Keratinocyte (primary cell): Measurements from ENCODE around the gene SGIP1. TPM values are rescaled to one million over a fixed set of nuclear protein-coding genes. Genes with fewer than 3 reads are reported as not detected.

Source experiments
- DNase-seq: peaks from one replicate; pipeline ENCODE4 v3.0.0-alpha.2; 2011; ENCODE audit warnings: low read depth, missing footprints, low spot score
- FAIRE-seq: peaks from 2 replicates; lab custom pipeline; 2011; peaks lifted over from hg19 to GRCh38; lab: Jason Lieb, UNC
- H2AFZ ChIP-seq: 2 replicates; pipeline ENCODE4 v1.6.0; 2012; ENCODE audit warnings: low read length, control low read depth, inconsistent platforms; ENCODE audit not compliant: control insufficient read depth
- H3K27ac ChIP-seq: 2 replicates; pipeline ENCODE4 v1.5.1; 2011; ENCODE audit warnings: low read length; ENCODE audit not compliant: control insufficient read depth, insufficient read depth
- H3K27me3 ChIP-seq: 3 replicates; pipeline ENCODE4 v1.6.0; 2011; ENCODE audit warnings: low read length; ENCODE audit not compliant: control insufficient read depth, insufficient read depth; ENCODE audit errors: extremely low read depth
- H3K36me3 ChIP-seq, 2 experiments: 2 replicates in 1 of 2; 3 replicates in 1 of 2; pipeline ENCODE4 v1.5.1; 2011; ENCODE audit warnings: low read length in 2 of 2, mild to moderate bottlenecking in 1 of 2; ENCODE audit not compliant: control insufficient read depth in 2 of 2, insufficient read depth in 2 of 2; ENCODE audit errors: extremely low read depth in 1 of 2
- H3K4me1 ChIP-seq: 3 replicates; pipeline ENCODE4 v1.5.1; 2011; ENCODE audit warnings: low read length; ENCODE audit not compliant: control insufficient read depth, insufficient read depth; ENCODE audit errors: extremely low read depth
- H3K4me2 ChIP-seq: 3 replicates; pipeline ENCODE4 v1.6.0; 2011; ENCODE audit warnings: low read depth, low read length; ENCODE audit not compliant: control insufficient read depth, insufficient read depth; ENCODE audit errors: extremely low read depth
- H3K4me3 ChIP-seq, 3 experiments: fragments of 200-600 bp in 1 of 3; sonication (generic) in 1 of 3; 2 replicates in 2 of 3; 3 replicates in 1 of 3; pipeline ENCODE4 v1.5.1; 2011 to 2016; ENCODE audit warnings: low read length in 3 of 3, mild to moderate bottlenecking in 3 of 3, control low read depth in 2 of 3, inconsistent platforms in 1 of 3, low read depth in 1 of 3, mixed read lengths in 1 of 3, mixed run types in 1 of 3, moderate library complexity in 1 of 3; ENCODE audit not compliant: control insufficient read depth in 2 of 3, insufficient read depth in 2 of 3; ENCODE audit errors: extremely low read depth in 1 of 3
- H3K79me2 ChIP-seq: 2 replicates; pipeline ENCODE4 v1.6.0; 2012; ENCODE audit warnings: low read length; ENCODE audit not compliant: control insufficient read depth, insufficient read depth
- H3K9ac ChIP-seq: 3 replicates; pipeline ENCODE4 v1.6.0; 2011; ENCODE audit warnings: low read length; ENCODE audit not compliant: control insufficient read depth, insufficient read depth; ENCODE audit errors: extremely low read depth
- H3K9me1 ChIP-seq: 3 replicates; pipeline ENCODE4 v1.6.0; 2011; ENCODE audit warnings: low read length; ENCODE audit not compliant: control insufficient read depth, insufficient read depth; ENCODE audit errors: extremely low read depth
- H3K9me3 ChIP-seq: 2 replicates; pipeline ENCODE4 v1.5.1; 2012; ENCODE audit warnings: low read depth, low read length; ENCODE audit not compliant: control insufficient read depth
- H4K20me1 ChIP-seq: 3 replicates; pipeline ENCODE4 v1.6.0; 2011; ENCODE audit warnings: low read length; ENCODE audit not compliant: control insufficient read depth, insufficient read depth; ENCODE audit errors: extremely low read depth
- EZH2 ChIP-seq: IDR thresholded peaks from one replicate; pipeline ENCODE4 v1.6.1; 2012; ENCODE audit warnings: inconsistent platforms, mild to moderate bottlenecking, low read length, moderate library complexity
- dilution Hi-C: fragments of 300-500 bp; cut with MboI; formaldehyde crosslinking; loops from one replicate; pipeline ENCODE4 v1.7.0; 2020; ENCODE audit warnings: low sequenced_read_pairs; ENCODE audit not compliant: extremely low pct_ligation_motif_present
- polyA plus RNA-seq, 5 experiments: library from polyadenylated mRNA; depleted of rRNA in 3 of 5; stranded (reverse) in 3 of 5; stranded (forward) in 1 of 5; unstranded in 1 of 5; fragments of >200 nt; gene quantifications; 1 replicate in 1 of 5; 2 replicates in 3 of 5; 3 replicates in 1 of 5; pipeline versions ENCODE4 v1.2.1 to v1.2.3, GENCODE V29; 2011 to 2012; ENCODE audit warnings: missing spikeins in 2 of 5, low read depth in 1 of 5, low replicate concordance in 1 of 5
- TF ChIP-seq, protein P1 (sequence below), 3 experiments: IDR thresholded peaks in 1 of 3; conservative IDR thresholded peaks in 1 of 3; optimal IDR thresholded peaks in 1 of 3; 2 replicates in 2 of 3; 3 replicates in 1 of 3; pipeline versions ENCODE3 to v1.5.1; 2011; ENCODE audit warnings: low read length in 3 of 3, mild to moderate bottlenecking in 3 of 3, moderate library complexity in 2 of 3, control low read depth in 1 of 3, inconsistent platforms in 1 of 3; ENCODE audit not compliant: insufficient read depth in 2 of 3; ENCODE audit errors: extremely low read depth in 1 of 3

SGIP1 gene
- polyA plus RNA-seq, 1 donor (not counting 4 experiments of a cell fraction or from before 2014, with no cell fraction given) = 0.05 TPM

GRCh38 chr1:66758241-66758755 lies 224.3 kb downstream of the SGIP1 start:
- FAIRE-seq = no peak
- dilution Hi-C loops = no loop called here

GRCh38 chr1:66760506-66760905 lies 226.6 kb downstream of the SGIP1 start:
- Histone ChIP-seq H3K4me1 (no peaks in the 10 kb centered on the region), H3K36me3 (no peaks in the 10 kb centered on the region), H3K27me3 (no peaks in the 10 kb centered on the region), H3K9me3 (no peaks in the 10 kb centered on the region), H3K79me2 (no peaks in the 10 kb centered on the region), H2AFZ (no peak overlapping the region), H3K9ac (no peak overlapping the region), H3K27ac (no peak overlapping the region), H3K4me2 (no peak overlapping the region), H3K9me1 (no peaks in the 10 kb centered on the region), H4K20me1 (no peaks in the 10 kb centered on the region), H3K4me3 (no peak overlapping the region)
- no peak for DNase-seq
- TF ChIP-seq EZH2 = no peak
- TF ChIP-seq, protein P1, sequence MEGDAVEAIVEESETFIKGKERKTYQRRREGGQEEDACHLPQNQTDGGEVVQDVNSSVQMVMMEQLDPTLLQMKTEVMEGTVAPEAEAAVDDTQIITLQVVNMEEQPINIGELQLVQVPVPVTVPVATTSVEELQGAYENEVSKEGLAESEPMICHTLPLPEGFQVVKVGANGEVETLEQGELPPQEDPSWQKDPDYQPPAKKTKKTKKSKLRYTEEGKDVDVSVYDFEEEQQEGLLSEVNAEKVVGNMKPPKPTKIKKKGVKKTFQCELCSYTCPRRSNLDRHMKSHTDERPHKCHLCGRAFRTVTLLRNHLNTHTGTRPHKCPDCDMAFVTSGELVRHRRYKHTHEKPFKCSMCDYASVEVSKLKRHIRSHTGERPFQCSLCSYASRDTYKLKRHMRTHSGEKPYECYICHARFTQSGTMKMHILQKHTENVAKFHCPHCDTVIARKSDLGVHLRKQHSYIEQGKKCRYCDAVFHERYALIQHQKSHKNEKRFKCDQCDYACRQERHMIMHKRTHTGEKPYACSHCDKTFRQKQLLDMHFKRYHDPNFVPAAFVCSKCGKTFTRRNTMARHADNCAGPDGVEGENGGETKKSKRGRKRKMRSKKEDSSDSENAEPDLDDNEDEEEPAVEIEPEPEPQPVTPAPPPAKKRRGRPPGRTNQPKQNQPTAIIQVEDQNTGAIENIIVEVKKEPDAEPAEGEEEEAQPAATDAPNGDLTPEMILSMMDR (optimal IDR thresholded peaks at IDR 0.05 in 1 of 3, IDR thresholded peaks at IDR 0.05 in 1 of 3, conservative IDR thresholded peaks at IDR 0.05 in 1 of 3; ENCODE audit: extremely low read depth in 1 of 3, insufficient read depth in 2 of 3, low read length in 3 of 3) = no peak
- FAIRE-seq = no peak
- dilution Hi-C loops = no loop called here

More at GRCh38 chr1:66758241-66758755, 224.3 kb downstream of the SGIP1 start:
- no peak for TF ChIP-seq EZH2
- TF ChIP-seq, protein P1 (optimal IDR thresholded peaks at IDR 0.05 in 1 of 3, IDR thresholded peaks at IDR 0.05 in 1 of 3, conservative IDR thresholded peaks at IDR 0.05 in 1 of 3; ENCODE audit: extremely low read depth in 1 of 3, insufficient read depth in 2 of 3, low read length in 3 of 3) = no peak
- no peak overlapping the region for H3K27ac ChIP-seq
- no peaks in the 10 kb centered on the region for H3K36me3 ChIP-seq
- no peak overlapping the region for H3K4me2 ChIP-seq
- no peak overlapping the region for H3K4me3 ChIP-seq
- no peaks in the 10 kb centered on the region for H3K4me1 ChIP-seq
- H3K9ac ChIP-seq = no peak overlapping the region
- DNase-seq = no peak
- H3K27me3 ChIP-seq = no peaks in the 10 kb centered on the region
- no peaks in the 10 kb centered on the region for H4K20me1 ChIP-seq
- no peaks in the 10 kb centered on the region for H3K9me1 ChIP-seq
- no peaks in the 10 kb centered on the region for H3K79me2 ChIP-seq
- no peak overlapping the region for H2AFZ ChIP-seq
- H3K9me3 ChIP-seq = no peaks in the 10 kb centered on the region
